ENCODE measurements around the gene PCDH1.

- no peak for TF ChIP-seq POLR2A (IDR thresholded peaks at IDR 0.05; ENCODE audit: low read depth, low read length)
- TF ChIP-seq POLR2AphosphoS5 (IDR thresholded peaks at IDR 0.05; ENCODE audit: low read depth, low read length): no peak
These were observed 26.9 kb downstream of the PCDH1 start for GRCh38 chr5:141851195-141851874.
